Stimulated activated CD8-positive, alpha-beta memory T cell treated with anti-CD3 and anti-CD28 coated beads, Interleukin-7, amount 100 ng/mL, for 48 hours (primary cell): ENCODE measurements around the gene PAIP2B.
"Not testable (repeated sequence)": the region's sequence is repeated elsewhere in the genome, so short reads cannot be mapped to it uniquely, and the experiment has no call there.

Source experiments
- DNase-seq, 2 donors: peaks; one replicate each; pipeline ENCODE4 v3.0.0-alpha.2; 2020; ENCODE audit warnings: low read depth in 1 of 2; ENCODE audit errors: extremely low read depth in 1 of 2

The PAIP2B gene

DNA sequence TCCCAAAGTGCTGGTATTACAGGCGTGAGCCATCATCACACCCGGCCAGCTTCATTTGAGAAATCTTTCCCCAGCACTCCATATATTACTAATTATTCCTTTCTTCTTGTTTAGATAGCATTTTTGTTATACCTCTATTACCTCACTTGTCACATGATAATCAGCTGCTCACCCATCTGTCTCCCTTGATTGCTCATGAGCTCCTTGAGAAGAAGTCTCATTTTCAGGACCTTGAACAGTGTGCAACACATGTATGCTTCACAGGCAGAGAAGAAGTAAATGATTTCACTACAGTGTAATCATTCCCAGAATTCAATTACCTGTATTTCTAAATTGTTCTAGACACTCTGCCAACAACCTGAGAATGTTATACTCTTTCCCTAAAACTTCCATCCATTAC is 6.2 kb downstream of the PAIP2B start:
- no peak for DNase-seq

DNA sequence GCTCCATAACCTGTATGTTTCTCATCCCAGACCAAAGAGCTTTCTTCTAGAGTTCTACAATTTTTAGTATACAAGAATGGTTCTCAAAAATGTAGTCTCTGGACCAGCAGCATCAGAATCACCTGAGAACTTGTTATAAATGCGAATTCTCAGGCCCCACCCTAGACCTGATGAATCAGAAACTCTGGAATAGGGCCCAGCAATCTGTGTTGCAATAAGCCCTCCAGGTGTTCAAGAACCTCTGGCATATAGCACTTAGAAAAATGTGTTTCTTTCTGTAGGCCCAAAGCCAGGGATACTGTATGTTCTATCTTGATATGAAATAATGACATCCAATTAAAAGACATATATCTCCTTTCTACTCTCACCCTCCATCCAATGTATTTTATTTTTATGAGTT is 10.4 kb downstream of the PAIP2B start:
- no peak for DNase-seq

DNA sequence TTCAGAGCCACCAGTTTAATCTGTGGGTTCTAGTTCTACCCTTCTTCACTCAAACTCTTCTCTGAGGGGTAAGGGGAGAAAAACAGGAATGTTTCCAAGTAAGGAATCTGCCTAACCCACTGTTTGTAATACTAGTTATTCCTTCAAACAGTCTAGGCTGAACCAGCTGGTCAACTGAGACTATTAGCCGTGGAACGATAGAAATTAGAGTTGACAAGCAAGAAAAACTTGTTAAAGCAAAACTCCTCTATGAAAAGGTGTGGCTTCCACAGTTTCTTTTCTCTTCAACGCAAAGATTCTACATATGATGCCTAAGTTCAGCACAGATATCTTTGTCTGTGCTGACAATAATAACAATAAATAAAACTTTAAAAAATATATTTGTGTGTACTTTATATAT is 11.5 kb downstream of the PAIP2B start:
- no peak for DNase-seq

DNA sequence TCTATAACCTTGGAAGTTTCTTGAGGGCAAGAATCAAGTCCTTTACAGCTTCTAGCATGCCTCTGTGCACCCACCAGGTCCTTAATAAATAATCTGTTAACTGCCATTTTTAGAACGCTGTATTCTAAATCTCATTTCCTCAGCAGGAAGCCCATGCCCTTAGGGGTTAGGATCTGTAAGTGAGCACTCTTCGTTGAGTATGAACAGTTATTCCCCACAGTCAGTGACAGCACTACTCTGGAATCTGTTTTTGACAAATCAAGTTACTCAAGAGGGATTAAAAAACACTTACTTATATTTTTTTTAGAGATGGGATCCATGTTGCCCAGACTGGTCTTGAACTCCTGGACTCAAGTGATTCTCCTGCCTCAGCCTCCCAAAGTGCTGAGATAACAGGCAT is 14.6 kb downstream of the PAIP2B start:
- no peak for DNase-seq

DNA sequence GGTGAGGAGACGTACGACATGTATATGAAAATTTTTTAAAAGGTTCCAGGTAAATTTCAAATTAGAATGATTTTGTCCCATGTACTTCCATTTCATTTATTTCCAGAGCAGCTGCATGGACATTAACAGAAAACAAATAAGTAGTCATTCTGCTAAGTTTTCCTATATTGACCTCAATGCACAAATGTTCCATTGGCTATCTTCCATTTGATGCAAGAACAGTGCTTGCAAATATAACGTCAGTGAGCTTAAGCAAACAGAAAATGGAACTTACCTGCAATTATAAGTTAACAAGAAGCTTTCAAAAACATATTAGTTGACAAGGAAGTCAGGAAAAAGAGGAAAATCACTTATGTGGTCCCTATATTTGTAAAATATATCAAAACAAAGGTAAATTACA is 16.6 kb downstream of the PAIP2B start:
- DNase-seq, result no peak

DNA sequence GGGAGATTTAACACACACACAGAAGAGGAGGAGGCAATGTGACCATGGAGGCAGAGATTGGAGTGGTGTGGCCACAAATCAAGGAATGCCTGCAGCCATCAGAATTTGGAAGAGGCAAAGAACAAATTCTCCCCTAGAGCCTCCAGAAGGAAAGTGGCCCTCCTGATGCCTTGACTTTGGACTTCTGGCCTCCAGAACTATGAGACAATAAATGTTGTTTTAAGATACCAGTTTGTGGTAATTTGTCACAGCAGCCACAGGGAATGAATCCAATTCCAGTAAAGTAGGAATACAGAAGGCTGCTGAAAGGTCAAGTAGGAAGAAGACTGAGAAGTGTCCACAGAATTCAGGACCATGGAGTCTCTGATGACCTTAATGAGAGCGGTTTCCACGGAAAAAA is 18.1 kb downstream of the PAIP2B start:
- no peak for DNase-seq

DNA sequence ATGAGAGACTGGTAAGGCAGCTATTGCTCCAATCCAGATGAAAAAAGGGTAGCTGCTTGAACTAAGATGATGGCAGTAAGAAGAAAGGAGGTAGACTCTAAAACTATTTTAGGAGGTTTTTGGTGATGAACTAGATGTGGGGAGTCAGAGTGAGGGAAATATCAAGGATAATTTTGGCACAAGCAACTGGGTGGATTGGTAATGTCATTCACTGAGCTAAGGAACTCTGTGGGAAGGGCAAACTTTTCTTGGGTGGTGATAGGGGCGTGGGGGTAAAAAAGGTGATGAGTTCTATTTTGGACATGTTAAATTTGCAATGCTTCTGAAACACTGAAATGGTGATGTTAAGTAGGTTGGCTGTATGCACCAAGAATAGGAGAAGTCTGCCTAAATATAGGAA is 19.3 kb downstream of the PAIP2B start:
- DNase-seq, result no peak

DNA sequence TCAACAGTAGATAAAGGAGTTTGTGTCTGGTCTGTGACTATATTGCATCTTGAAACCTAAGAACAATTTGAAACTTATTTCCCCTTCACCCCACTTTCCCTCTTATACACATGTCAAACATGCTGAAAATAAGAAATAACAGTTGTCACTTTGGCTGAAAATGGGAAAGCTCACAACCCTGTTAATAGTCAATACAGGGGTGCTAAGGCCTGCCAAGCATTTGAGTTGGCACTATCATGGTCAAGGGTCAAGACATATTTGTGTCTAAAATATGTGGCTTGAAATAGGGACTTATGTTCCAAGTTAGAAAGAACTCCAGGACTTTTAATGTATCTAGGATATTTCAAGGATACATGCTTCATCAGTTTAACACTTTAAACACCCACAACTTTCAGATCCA is 20.6 kb downstream of the PAIP2B start:
- no peak for DNase-seq

DNA sequence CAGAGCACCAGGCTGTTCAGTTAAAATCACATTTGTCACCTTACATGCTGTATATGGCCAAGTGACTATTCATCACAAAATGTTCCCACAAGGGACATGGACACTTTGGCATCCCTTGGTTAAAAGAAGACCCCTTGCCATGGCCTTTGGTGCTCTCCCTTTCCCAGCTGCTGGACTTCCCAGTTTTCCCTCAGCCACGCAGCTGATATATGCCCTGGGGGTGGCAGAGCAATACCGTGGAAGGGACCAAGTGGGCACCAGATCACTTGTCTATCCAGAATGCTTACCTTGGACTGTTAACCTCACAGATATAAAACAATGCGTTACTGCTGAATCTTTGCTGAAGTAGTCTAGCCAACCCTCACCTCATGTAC is 35.3 kb downstream of the PAIP2B start:
- DNase-seq, result no peak

DNA sequence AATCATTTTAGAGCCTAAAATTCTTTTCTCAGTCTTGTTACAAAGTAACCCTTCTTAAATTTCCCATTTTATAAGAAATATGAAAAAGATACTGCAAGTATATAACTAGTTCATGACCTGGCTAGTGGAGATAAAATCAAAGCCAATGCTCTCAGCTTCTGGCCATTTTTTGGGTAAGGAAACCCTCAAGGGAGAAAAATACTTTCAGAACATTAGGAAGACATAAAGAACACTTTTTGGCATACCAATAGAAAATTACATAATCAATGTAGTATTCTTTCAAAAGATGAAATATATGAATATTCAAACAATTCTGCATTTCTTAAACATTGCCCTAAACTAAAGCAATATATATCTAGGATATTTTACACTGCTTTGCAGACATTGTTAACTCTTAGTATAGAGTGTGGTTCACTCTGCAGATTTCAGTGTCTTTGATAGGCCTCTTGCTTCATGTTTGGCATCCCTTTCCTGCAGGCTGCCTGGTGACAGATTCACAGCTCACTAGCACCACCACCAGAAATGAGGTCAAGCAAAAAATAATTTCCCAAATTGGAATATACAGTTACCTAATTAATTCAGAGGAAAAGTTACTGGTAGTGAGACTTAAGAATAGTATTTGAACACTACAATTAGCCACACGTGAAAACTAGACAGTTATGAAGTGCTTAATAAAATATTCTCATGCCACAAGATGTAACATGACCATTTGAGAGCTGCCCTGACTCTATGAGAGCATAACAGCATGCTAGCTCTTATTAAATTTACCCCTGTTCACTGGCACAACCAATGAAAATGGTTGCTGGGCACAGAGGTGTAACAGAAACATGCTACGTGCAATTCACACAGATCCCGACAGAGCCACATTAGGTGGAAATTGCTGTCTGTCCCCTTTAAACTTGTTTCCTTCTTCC is 36.0 kb downstream of the PAIP2B start:
- DNase-seq, result no peak

DNA sequence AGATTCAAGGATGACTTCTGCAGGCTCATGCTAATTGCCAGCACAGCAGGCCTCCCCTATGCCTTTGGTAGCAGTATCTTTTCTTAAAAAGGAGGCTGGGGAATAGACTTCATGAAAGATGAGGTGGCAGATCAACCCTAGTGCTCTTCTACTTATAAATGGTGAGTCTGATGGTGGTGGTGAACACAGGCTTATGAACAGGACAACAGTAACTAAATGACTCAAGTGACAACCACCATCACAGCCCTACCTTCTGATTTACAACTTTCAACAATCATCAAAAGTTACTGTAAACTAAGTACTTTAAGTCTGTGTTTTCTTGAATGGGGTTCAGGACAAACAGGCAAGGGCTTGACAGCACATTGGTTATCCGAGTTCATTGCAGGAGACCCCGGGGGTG is 39.3 kb downstream of the PAIP2B start:
- DNase-seq, result no peak

DNA sequence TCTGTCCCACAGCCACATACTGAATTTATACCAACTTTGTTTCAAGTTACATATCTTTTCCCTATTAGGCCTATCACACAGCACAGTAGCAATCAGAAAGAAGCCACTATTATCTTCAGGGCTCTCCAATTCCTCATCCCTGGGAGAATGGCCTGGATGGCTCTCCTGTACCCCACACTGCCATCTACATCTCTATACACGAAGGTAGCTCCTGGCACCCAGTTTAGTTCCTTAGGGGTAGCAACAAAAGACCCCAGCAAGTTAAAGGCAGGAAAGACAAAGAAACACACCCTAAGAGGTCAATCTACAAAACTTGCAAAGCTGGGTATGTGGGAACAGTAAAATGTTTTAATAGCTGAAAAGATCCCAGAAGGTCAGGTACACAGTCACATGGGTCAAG is 39.9 kb downstream of the PAIP2B start:
- DNase-seq, result no peak

DNA sequence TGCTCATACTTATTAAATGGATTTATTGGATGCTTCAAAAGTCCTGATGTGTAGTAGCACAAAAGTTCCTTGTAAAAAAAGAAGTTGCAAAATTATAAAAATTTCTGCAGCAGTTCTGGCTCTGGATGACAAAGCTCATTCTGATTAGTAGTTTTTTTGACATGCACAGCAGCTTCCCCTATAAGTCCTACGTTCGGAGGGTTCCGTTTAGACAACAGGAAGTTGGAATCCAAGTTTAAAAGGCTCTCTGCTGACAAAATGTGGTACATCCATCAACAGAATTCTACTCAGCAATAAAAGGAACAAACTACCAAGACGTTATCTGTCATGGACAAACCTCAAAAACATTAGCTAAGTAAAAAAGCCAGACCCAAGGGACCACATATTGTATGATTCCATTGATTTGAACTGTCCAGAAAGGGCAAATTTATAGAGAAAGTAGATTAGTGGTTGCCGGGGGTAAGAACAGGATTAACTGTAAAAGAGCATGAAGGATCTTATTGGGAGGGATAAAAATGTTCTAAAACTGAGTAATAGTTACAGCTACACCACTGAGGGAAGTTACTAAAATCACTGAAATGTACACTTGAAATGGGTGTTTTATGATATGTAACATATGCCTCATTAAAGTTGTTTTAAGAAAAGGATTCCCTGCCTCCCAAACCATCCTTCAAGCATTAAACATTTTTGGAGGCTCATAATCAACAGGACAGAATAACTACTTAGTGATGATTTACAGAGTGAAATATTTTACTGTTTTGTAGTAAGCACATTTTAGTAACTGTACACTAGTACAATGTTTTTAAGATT is 43.4 kb downstream of the PAIP2B start:
- DNase-seq, result not testable (repeated sequence)

DNA sequence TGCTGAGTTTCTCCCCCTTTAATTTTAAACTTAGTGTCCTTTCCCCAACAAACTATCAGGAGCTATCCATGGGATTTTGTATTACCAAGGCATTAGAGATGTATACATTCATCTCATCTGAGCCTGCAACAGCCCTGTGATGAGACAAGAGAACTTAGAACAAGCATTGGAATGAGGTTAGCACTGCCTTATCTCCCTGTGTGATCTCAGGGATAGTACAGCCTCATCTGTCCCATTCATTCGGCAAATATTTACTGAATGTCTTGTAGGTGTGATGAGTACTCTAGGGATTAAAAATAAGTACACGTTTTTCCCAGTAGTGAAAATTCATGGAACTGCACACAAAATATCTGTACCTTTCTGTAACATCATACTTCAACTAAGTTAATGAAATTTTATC is 45.6 kb downstream of the PAIP2B start:
- DNase-seq, result no peak

DNA sequence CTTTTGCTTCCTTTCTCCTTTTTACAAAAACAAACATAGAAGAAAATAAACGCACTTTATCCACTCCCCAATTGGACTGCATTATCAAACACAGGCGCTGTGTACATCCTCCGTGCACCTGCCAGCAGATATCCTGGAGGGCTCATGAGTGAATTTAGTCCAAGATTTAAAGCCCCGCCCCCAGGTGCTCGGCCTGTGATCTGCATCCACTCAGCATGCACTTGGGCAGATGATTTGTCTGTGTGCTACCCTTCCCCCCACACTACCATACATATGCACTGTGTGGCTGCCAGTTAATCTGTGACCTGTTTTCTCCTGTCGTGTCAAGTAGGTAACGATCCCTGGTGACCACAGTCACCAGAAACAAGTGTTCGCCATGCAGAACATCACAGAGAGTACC is 48.1 kb downstream of the PAIP2B start:
- not testable (repeated sequence) for DNase-seq

DNA sequence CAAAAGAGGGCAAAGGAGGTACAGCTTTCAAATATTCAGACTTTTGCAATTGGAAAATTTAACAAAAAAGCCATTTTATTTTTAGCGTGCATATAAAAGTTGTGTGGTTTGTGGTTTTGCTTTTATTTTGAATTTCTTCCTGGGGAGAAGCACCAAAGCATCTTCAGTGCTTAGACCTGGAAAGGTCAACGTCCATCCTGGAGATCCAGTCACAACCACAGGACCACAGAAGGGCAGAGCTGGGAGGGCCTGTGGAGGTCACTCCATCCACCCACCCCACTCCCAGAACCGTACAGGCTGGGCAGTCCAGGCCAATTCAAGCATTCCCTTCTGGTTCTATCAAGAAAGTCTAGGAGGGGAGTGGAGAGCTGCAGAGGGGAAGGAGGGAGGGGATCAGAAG is 52.7 kb downstream of the PAIP2B start:
- DNase-seq, result no peak

DNA sequence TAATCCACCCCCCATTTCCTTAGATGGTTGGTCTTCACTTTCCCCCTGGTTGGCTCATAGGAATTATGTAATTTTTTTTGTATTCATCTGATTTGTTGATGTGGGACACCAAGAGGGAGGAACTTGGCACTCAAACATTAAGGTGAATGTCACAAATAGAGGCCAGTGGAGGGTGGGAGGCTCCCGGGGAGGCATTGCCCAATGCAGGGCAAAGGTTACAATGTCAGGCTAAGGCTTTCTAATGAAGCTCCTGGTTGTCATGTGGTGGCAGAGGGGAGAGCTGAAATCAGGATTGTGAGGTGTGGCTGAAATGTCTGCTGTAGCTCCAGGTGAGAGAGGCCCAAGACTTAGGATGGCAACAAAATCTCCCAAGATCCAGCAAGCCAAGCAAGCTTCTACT is 53.8 kb downstream of the PAIP2B start:
- DNase-seq, result no peak

DNA sequence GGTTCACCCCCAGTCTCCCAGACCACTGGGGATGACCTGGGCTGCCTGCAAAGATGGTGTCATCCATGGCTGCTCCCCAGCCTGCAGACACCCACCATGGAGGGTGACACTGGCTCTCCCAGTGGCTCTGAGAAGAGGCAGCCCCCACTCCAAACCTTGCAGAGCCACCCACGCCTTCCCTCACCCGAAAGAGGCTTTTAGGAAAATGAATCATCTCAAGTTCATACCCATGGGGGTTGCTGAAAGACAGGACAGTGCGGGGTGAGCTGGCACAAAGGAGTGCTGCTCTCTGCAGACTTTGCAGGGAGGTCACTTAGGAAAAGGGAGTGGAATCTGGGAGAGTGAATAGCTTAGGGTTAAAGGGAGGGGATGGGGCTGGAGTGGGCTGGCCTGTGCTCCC is 60.1 kb downstream of the PAIP2B start:
- no peak for DNase-seq

DNA sequence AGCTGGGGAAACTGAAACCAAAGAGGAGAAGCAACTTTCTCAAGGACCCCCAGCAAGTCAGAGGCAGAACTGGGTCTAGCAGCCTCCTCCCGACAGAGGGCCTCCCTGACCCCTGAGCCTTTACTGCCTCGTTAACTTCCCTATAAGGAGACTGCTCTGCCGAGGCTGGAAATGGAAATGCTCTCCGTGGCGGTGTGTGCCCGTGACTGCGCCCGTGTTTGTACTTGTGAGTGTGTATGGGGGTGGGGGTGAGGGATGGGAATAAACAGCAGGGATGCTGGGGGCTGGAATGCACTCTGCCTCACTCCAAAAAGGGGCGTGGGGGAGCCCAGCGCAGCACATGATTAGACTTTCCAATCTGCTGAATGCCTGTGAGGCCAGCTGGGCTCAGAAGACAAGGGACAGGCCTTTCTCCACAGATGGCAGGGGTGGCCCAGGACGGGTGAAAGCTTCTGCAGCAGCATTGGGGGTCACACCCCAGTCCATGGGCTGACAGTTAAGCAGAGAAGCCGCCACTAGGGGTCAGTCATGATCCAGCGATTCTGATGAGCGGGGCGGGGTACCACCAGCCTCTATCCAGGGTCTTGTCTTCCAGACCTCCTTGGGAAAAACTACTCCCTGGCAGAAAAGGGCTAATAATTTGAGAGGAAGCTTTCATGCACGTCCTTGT is 69.6 kb downstream of the PAIP2B start:
- peak in 1 of 2 donors; percentile 46 for DNase-seq

DNA sequence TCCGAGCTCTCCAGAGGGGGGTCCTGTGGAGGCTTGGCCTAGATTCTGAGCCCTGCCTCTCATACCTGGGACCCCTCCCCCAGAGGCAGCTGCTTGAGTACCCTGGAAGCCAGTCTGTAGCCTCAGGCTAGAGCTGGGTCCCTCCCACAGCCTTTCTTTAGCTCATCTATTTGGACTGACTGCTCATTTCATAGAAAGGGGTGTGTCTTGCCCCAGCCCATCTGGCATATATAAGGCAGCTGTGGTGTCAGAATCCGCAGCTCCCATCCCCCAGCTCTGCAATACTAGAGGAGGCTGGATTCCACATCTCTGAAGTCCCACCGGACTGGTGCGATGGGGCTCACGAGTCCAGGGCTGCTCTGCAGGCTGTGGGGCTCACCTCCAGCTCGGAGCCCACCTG is 70.3 kb downstream of the PAIP2B start:
- no peak for DNase-seq

DNA sequence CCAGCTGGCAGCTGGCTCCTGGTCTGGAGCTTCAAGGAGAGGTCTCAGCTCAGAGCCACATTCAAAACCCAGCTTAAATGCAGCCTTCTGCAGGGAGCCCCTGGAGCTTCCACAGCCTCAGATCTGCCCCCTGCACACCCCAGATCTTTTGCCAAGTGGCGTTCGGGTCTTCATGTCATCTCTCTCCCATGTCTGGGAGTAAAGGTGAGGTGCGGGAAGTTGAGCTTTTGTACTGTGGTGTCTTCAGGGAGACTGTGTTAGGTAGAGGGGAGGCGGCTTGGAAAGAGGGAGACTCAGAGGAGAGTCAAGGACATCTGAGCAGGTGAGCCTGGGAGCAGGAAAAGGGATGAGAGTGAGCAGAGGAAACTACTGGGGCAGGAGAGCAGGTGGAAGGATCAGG is 71.1 kb downstream of the PAIP2B start:
- DNase-seq, result no peak

DNA sequence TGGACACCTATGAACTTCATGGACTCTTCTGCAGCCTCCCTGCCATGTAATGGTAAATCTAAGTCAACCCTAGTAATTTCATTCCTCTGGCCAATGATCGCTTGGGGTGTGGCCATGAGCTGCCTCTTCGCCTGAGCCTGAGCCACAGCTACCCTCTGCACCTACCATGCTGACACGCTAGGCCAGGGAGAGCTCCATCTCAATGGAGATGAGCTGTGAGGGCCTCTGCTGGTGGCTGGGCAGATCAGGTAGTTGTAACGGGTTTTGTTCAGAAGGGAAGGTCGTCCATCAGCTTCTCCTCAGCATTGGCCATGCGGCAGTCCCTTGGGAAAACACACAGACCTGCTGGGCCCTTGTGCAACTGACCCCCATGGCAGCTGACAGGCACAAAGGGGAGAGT is 72.1 kb downstream of the PAIP2B start:
- no peak for DNase-seq
